HepG2 (cell line): Measurements from ENCODE around the gene DZIP1L. TPM values are rescaled to one million over a fixed set of nuclear protein-coding genes. Genes with fewer than 3 reads are reported as not detected.

Experiments used
- ATAC-seq: fragments of 200-7000 bp; cut with Tn5 transposase; 3 replicates; pipeline ENCODE4 v1.9.1; 2020; ENCODE audit warnings: mild to moderate bottlenecking, moderate library complexity
- BruUV-seq: library from RNA; stranded (reverse); fragments of 400-500 nt; replicated peaks from 2 replicates; lab custom pipeline; 2021; lab: Mats Ljungman, UMichigan
- CTCF ChIA-PET: fragments of 300-600 bp; formaldehyde crosslinking; extraction: SDS; loops from one replicate; lab custom pipeline; 2021; ENCODE audit warnings: low total read pairs, inconsistent platforms, low intra/inter-chr PET ratio; lab: Yijun Ruan, JAX
- POLR2A ChIA-PET: fragments of 350-600 bp; sonication (Branson Sonifier 250); formaldehyde crosslinking; loops from one replicate; lab custom pipeline; 2020; ENCODE audit warnings: antibody characterized with exemption, inconsistent platforms; lab: Yijun Ruan, JAX
- DNase-seq: peaks from one replicate; pipeline ENCODE4 v3.0.0-alpha.2; 2015; ENCODE audit warnings: low spot score
- FAIRE-seq: peaks from 3 replicates; lab custom pipeline; 2011; peaks lifted over from hg19 to GRCh38; lab: Jason Lieb, UNC
- H2AFZ ChIP-seq: one replicate; pipeline ENCODE4 v1.6.1; 2011; ENCODE audit warnings: low read length, inconsistent platforms
- H3K27ac ChIP-seq: fragments of 300-600 bp; 3 replicates; pipeline ENCODE4 v1.8.0; 2011; ENCODE audit warnings: mixed run types, mild to moderate bottlenecking, mixed read lengths, low read length, inconsistent platforms; ENCODE audit not compliant: insufficient read depth; ENCODE audit errors: extremely low read length
- H3K27me3 ChIP-seq, 2 experiments: fragments of 200-600 bp in 1 of 2; 2 replicates in 1 of 2; 3 replicates in 1 of 2; pipeline versions ENCODE4 v1.6.0 to v1.8.0; 2011; ENCODE audit warnings: low read length in 2 of 2, mild to moderate bottlenecking in 2 of 2, moderate library complexity in 2 of 2, inconsistent platforms in 1 of 2; ENCODE audit not compliant: insufficient read depth in 2 of 2, control insufficient read depth in 1 of 2
- H3K36me3 ChIP-seq, 2 experiments: fragments of 200-600 bp in 1 of 2; replicated peaks in 1 of 2; 2 replicates in 1 of 2; 3 replicates in 1 of 2; pipeline versions ENCODE4 v1.5.1 to v1.8.0; 2011; ENCODE audit warnings: low read length in 2 of 2, inconsistent platforms in 1 of 2; ENCODE audit not compliant: insufficient read depth in 2 of 2, control insufficient read depth in 1 of 2
- H3K4me1 ChIP-seq: 2 replicates; pipeline ENCODE4 v1.5.1; 2012; ENCODE audit warnings: low read length, inconsistent platforms; ENCODE audit not compliant: insufficient read depth
- H3K4me2 ChIP-seq: 2 replicates; pipeline ENCODE4 v1.6.0; 2011; ENCODE audit warnings: low read depth, low read length, inconsistent platforms
- H3K4me3 ChIP-seq, 3 experiments: fragments of 200-600 bp in 1 of 3; sonication (generic), shearing (Covaris generic) in 1 of 3; replicated peaks in 1 of 3; 2 replicates each; pipeline ENCODE4 v1.5.1; 2011 to 2016; ENCODE audit warnings: low read length in 3 of 3, inconsistent platforms in 2 of 3, low read depth in 2 of 3, mild to moderate bottlenecking in 2 of 3, control low read depth in 1 of 3, mixed read lengths in 1 of 3; ENCODE audit not compliant: insufficient read depth in 1 of 3
- H3K79me2 ChIP-seq: one replicate; pipeline ENCODE4 v1.6.1; 2011; ENCODE audit warnings: low read length, inconsistent platforms; ENCODE audit not compliant: insufficient read depth
- H3K9ac ChIP-seq: 2 replicates; pipeline ENCODE4 v1.6.0; 2011; ENCODE audit warnings: mild to moderate bottlenecking, low read depth, low read length, inconsistent platforms; ENCODE audit not compliant: insufficient read depth
- H3K9me3 ChIP-seq: 2 replicates; pipeline ENCODE4 v1.5.1; 2012; ENCODE audit warnings: mild to moderate bottlenecking, low read length
- H4K20me1 ChIP-seq: 2 replicates; pipeline ENCODE4 v1.6.0; 2011; ENCODE audit warnings: inconsistent platforms, mild to moderate bottlenecking, low read length, moderate library complexity; ENCODE audit not compliant: insufficient read depth
- AGO1 ChIP-seq: fragments of 200-400 bp; formaldehyde crosslinking; IDR thresholded peaks from 2 replicates; pipeline ENCODE4 v1.6.1; 2017; ENCODE audit warnings: mild to moderate bottlenecking, low read depth, low read length, moderate library complexity; ENCODE audit not compliant: poor library complexity, severe bottlenecking
- BRCA1 ChIP-seq: sonication (generic); formaldehyde crosslinking; IDR thresholded peaks from 2 replicates; pipeline ENCODE4 v1.4.0; 2020; ENCODE audit warnings: missing genetic modification reagents
- DBP ChIP-seq: sonication (generic); formaldehyde crosslinking; IDR thresholded peaks from 2 replicates; pipeline ENCODE4 v1.4.0; 2020; ENCODE audit warnings: missing genetic modification reagents; ENCODE audit errors: not compliant biosample characterization
- DMAP1 ChIP-seq: IDR thresholded peaks from 2 replicates; pipeline ENCODE4 v1.6.1; 2016
- E2F2 ChIP-seq: sonication (generic); formaldehyde crosslinking; IDR thresholded peaks from 2 replicates; pipeline ENCODE4 v1.4.0; 2020; ENCODE audit warnings: missing genetic modification reagents, borderline replicate concordance
- HBP1 ChIP-seq: IDR thresholded peaks from 2 replicates; pipeline ENCODE4 v1.6.1; 2016; ENCODE audit warnings: low read depth, control low read depth
- HDAC2 ChIP-seq: sonication (generic); formaldehyde crosslinking; IDR thresholded peaks from 2 replicates; pipeline ENCODE4 v1.4.0; 2020; ENCODE audit warnings: missing genetic modification reagents
- KDM3A ChIP-seq: IDR thresholded peaks from 2 replicates; pipeline ENCODE4 v1.6.1; 2018; ENCODE audit warnings: low read depth, missing compliant biosample characterization
- KLF12 ChIP-seq: sonication (generic); formaldehyde crosslinking; IDR thresholded peaks from 2 replicates; pipeline ENCODE4 v1.4.0; 2020; ENCODE audit warnings: missing genetic modification reagents, borderline replicate concordance
- KLF6 ChIP-seq: IDR thresholded peaks from 2 replicates; pipeline ENCODE4 v1.8.0; 2016; ENCODE audit warnings: missing biosample characterization, missing genetic modification reagents
- MEIS1 ChIP-seq: sonication (generic); formaldehyde crosslinking; IDR thresholded peaks from 2 replicates; pipeline ENCODE4 v1.9.0; 2021; ENCODE audit warnings: mild to moderate bottlenecking, missing genetic modification reagents, moderate library complexity, borderline replicate concordance
- SETDB1 ChIP-seq: sonication (generic); formaldehyde crosslinking; IDR thresholded peaks from 2 replicates; pipeline ENCODE4 v1.5.1; 2020; ENCODE audit warnings: missing genetic modification reagents, mild to moderate bottlenecking, borderline replicate concordance
- SOX13 ChIP-seq, 3 experiments: fragments of 450-650 bp in 1 of 3; sonication (generic) in 1 of 3; formaldehyde crosslinking in 1 of 3; IDR thresholded peaks in 2 of 3; conservative IDR thresholded peaks in 1 of 3; 2 replicates each; pipeline versions ENCODE4 v1.5.0 to v1.6.1; 2016 to 2020; ENCODE audit warnings: antibody characterized with exemption in 1 of 3, mild to moderate bottlenecking in 1 of 3, missing compliant biosample characterization in 1 of 3, missing genetic modification reagents in 1 of 3, moderate library complexity in 1 of 3
- ZNF292 ChIP-seq: sonication (generic); formaldehyde crosslinking; IDR thresholded peaks from 2 replicates; pipeline ENCODE4 v1.8.1; 2022; ENCODE audit warnings: mild to moderate bottlenecking, low read depth, missing genetic modification reagents, borderline replicate concordance
- ZNF3 ChIP-seq: IDR thresholded peaks from 2 replicates; pipeline ENCODE4 v1.7.0; 2017; ENCODE audit warnings: inconsistent platforms
- ZNF329 ChIP-seq: sonication (generic); formaldehyde crosslinking; IDR thresholded peaks from 2 replicates; pipeline ENCODE4 v1.9.0; 2021; ENCODE audit warnings: low read depth, mild to moderate bottlenecking, missing genetic modification reagents
- ZNF337 ChIP-seq: sonication (generic); formaldehyde crosslinking; IDR thresholded peaks from 2 replicates; pipeline ENCODE4 v1.5.1; 2020; ENCODE audit warnings: missing genetic modification reagents, low read depth, mild to moderate bottlenecking, borderline replicate concordance
- ZNF580 ChIP-seq: IDR thresholded peaks from 2 replicates; pipeline ENCODE4 v1.6.1; 2016; ENCODE audit warnings: low read depth, borderline replicate concordance
- ZNF691 ChIP-seq: sonication (generic); formaldehyde crosslinking; IDR thresholded peaks from 2 replicates; pipeline ENCODE4 v1.4.0; 2020; ENCODE audit warnings: missing genetic modification reagents, low read depth, mild to moderate bottlenecking, borderline replicate concordance
- ZNF792 ChIP-seq: IDR thresholded peaks from 2 replicates; pipeline ENCODE4 v1.6.1; 2016
- ZSCAN20 ChIP-seq: sonication (generic); formaldehyde crosslinking; IDR thresholded peaks from 2 replicates; pipeline ENCODE4 v1.4.0; 2020; ENCODE audit warnings: missing genetic modification reagents, mild to moderate bottlenecking, borderline replicate concordance
- WGBS: methylation state at CpG from one replicate; pipeline ENCODE4 v1.1.6; 2017; ENCODE audit warnings: low lambda C conversion rate; 5-methylcytosine and 5-hydroxymethylcytosine counted together
- in situ Hi-C: cut with HindIII; loops from 2 replicates; pipeline ENCODE4 v1.10.0; 2017; ENCODE audit warnings: low pct_unique_long_range_greater_than_20kb; ENCODE audit not compliant: extremely low pct_ligation_motif_present
- intact Hi-C: fragments of 100-400 bp; cut with micrococcal nuclease; formaldehyde crosslinking; loops from one replicate; pipeline ENCODE4 v1.10.0; 2022; ENCODE audit not compliant: unreplicated experiment
- polyA plus RNA-seq, 8 experiments: library from polyadenylated mRNA; depleted of rRNA in 3 of 8; stranded (reverse) in 7 of 8; unstranded in 1 of 8; fragments of >200 nt; fragmentation: Illumina TruSeq in 4 of 8; extraction: Trizol in 4 of 8; gene quantifications; 2 replicates each; pipeline versions ENCODE4 v1.2.1 to v1.2.3, GENCODE V29; 2011 to 2016; ENCODE audit warnings: low read depth in 4 of 8, missing spikeins in 1 of 8, mixed read lengths in 1 of 8; ENCODE audit not compliant: insufficient read depth in 1 of 8
- total RNA-seq, 5 experiments: library from RNA; depleted of rRNA; stranded (reverse); fragments of >200 nt; fragmentation: Illumina TruSeq; extraction: Trizol; gene quantifications; 2 replicates each; pipeline ENCODE4 v1.2.3, GENCODE V29; 2016; ENCODE audit warnings: low read depth in 1 of 5

DZIP1L gene
- total and polyA plus RNA-seq, 2 of the 13 experiments (the other 11 are each of a cell fraction or from before 2014, with no cell fraction given), result 0.90 to 1.2 TPM

GRCh38 chr3:138016065-138016464 is 99.3 kb downstream of the DZIP1L start (continued):
- TF ChIP-seq DBP (CRISPR knock-in tag), result no peak
- TF ChIP-seq BRCA1 (CRISPR knock-in tag), result no peak
- TF ChIP-seq ZNF691, result no peak
- no peak for TF ChIP-seq HBP1 (CRISPR knock-in tag)
- no peak for TF ChIP-seq ZNF3 (CRISPR knock-in tag)
- TF ChIP-seq KLF12 (CRISPR knock-in tag), result no peak
- TF ChIP-seq ZNF292, result no peak
- TF ChIP-seq AGO1, result no peak

GRCh38 chr3:138012526-138012925 is 102.9 kb downstream of the DZIP1L start:
- H3K27me3 ChIP-seq, result 0 out of 5 replicates have a peak, but pooled peaks cover 0 to 7% of the 10 kb centered on the region in 2 experiments
- FAIRE-seq, result no peak
- no peak for DNase-seq
- no peak overlapping the region for H3K27ac ChIP-seq
- intact Hi-C loops, result no loop called here
- 33% methylated on average over 4 of the region's 4 CpGs for WGBS
- BruUV-seq, result no TSS peak
- no peaks in the 10 kb centered on the region for H3K4me1 ChIP-seq
- H4K20me1 ChIP-seq, result no peaks in the 10 kb centered on the region
- no peak overlapping the region for H3K4me2 ChIP-seq
- no peak overlapping the region for H2AFZ ChIP-seq
- in situ Hi-C loops, result no loop called here
- no peaks in the 10 kb centered on the region for H3K9me3 ChIP-seq
- no peak overlapping the region for H3K9ac ChIP-seq
- no peak for ATAC-seq
- no peak overlapping the region for H3K4me3 ChIP-seq
- H3K36me3 ChIP-seq, result no peaks in the 10 kb centered on the region
- CTCF ChIA-PET, result no interaction called here
- no peaks in the 10 kb centered on the region for H3K79me2 ChIP-seq
- POLR2A ChIA-PET, result no interaction called here
- TF ChIP-seq ZNF329 (CRISPR knock-in tag), result no peak
- TF ChIP-seq MEIS1 (CRISPR knock-in tag), result no peak
- TF ChIP-seq SETDB1, result no peak
- no peak for TF ChIP-seq ZNF580 (CRISPR knock-in tag)
- TF ChIP-seq SOX13 (IDR thresholded peaks at IDR 0.05), result no peak
- no peak for TF ChIP-seq SOX13 (CRISPR knock-in tag; conservative IDR thresholded peaks at IDR 0.05 in 1 of 2, IDR thresholded peaks at IDR 0.05 in 1 of 2)
- no peak for TF ChIP-seq E2F2 (CRISPR knock-in tag)
- no peak for TF ChIP-seq ZNF792 (CRISPR knock-in tag)
- no peak for TF ChIP-seq DMAP1 (CRISPR knock-in tag)
- no peak for TF ChIP-seq KDM3A (CRISPR knock-in tag)
- TF ChIP-seq ZSCAN20 (CRISPR knock-in tag), result no peak
- no peak for TF ChIP-seq HDAC2 (CRISPR knock-in tag)
- no peak for TF ChIP-seq KLF6 (CRISPR knock-in tag)
- TF ChIP-seq ZNF337 (CRISPR knock-in tag), result no peak
